HL-60 (cell line): ENCODE results near the gene VPREB3.

Experiments used
- DNase-seq, 2 experiments: peaks; one replicate each; pipeline ENCODE4 v3.0.0-alpha.2; 2010 to 2020; ENCODE audit warnings: low read depth in 1 of 2, low spot score in 1 of 2
- H3K27ac ChIP-seq: fragments of 250-450 bp; sonication (Bioruptor Pico); replicated peaks from 2 replicates; pipeline ENCODE4 v1.5.1; 2020; ENCODE audit warnings: mild to moderate bottlenecking, moderate library complexity
- H3K27me3 ChIP-seq: fragments of 250-450 bp; sonication (Bioruptor Pico); 2 replicates; pipeline ENCODE4 v1.5.1; 2021; ENCODE audit warnings: mild to moderate bottlenecking, moderate library complexity; ENCODE audit not compliant: insufficient read depth, poor library complexity, severe bottlenecking
- H3K4me3 ChIP-seq: replicated peaks from 2 replicates; pipeline ENCODE4 v1.5.1; 2011; ENCODE audit warnings: mild to moderate bottlenecking, control low read depth, low read length; ENCODE audit not compliant: insufficient read depth
- GABPA ChIP-seq: IDR thresholded peaks from 2 replicates; pipeline ENCODE4 v1.6.1; 2012; ENCODE audit warnings: low read depth
- POLR2AphosphoS5 ChIP-seq: IDR thresholded peaks from 2 replicates; pipeline ENCODE4 v1.6.1; 2012; ENCODE audit warnings: low read depth
- SPI1 ChIP-seq: IDR thresholded peaks from 2 replicates; pipeline ENCODE4 v1.6.1; 2012; ENCODE audit warnings: low read depth, mild to moderate bottlenecking, borderline replicate concordance
- TF ChIP-seq, protein P1 (sequence below): IDR thresholded peaks from one replicate; pipeline ENCODE4 v1.5.1; 2011; ENCODE audit warnings: low read length, control low read depth, inconsistent platforms; ENCODE audit not compliant: insufficient read depth
- TF ChIP-seq, protein P2 (sequence below): IDR thresholded peaks from 2 replicates; pipeline ENCODE4 v1.6.1; 2012; ENCODE audit warnings: low read depth; ENCODE audit not compliant: insufficient replicate concordance

VPREB3 gene

DNA sequence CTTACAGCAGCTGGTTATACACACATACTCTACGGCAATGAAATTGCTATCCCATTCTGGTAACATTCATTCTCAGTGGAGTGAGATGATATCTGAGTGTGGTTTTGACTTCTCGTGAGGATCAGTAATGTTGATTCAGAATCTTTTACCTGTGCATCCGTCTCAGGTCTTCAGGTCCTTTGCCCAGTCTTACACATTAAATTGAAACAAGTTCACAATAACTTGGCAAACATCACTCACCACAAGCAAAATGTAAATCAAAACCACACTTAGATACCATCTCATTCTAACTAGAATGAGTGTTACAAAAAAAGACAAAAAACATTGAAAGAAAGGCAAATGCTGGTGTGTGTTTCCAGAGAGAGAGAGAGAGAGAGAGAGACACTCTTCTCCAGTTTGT lies 49.4 kb downstream of the VPREB3 start:
- no peak for TF ChIP-seq SPI1
- DNase-seq: no peak
- Histone ChIP-seq H3K4me3 (no peak overlapping the region), H3K27ac (no peak overlapping the region), H3K27me3 (no peaks in the 10 kb centered on the region)

DNA sequence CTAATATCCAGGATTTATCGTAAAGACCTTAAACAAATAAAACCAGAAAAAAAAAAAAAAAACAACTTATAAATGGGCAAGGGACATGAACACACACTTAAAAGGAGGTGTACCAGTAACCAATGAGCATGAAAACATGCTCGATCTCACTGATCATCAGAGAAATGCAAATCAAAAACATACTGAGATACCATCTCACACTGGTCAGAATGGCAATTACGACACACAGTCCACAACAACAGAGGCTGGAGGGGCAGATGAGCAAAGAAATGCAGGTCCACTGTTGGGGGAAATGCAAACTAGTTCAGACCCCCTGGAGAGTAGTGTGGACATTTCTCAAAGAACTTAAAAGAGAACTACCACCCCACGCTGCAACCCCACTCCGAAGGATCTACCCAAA lies 50.2 kb downstream of the VPREB3 start:
- DNase-seq: no peak
- H3K4me3 ChIP-seq: no peak overlapping the region
- H3K27me3 ChIP-seq: no peaks in the 10 kb centered on the region
- H3K27ac ChIP-seq: no peak overlapping the region
- TF ChIP-seq, protein P1, sequence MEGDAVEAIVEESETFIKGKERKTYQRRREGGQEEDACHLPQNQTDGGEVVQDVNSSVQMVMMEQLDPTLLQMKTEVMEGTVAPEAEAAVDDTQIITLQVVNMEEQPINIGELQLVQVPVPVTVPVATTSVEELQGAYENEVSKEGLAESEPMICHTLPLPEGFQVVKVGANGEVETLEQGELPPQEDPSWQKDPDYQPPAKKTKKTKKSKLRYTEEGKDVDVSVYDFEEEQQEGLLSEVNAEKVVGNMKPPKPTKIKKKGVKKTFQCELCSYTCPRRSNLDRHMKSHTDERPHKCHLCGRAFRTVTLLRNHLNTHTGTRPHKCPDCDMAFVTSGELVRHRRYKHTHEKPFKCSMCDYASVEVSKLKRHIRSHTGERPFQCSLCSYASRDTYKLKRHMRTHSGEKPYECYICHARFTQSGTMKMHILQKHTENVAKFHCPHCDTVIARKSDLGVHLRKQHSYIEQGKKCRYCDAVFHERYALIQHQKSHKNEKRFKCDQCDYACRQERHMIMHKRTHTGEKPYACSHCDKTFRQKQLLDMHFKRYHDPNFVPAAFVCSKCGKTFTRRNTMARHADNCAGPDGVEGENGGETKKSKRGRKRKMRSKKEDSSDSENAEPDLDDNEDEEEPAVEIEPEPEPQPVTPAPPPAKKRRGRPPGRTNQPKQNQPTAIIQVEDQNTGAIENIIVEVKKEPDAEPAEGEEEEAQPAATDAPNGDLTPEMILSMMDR: no peak
- no peak for TF ChIP-seq POLR2AphosphoS5
- TF ChIP-seq, protein P2, sequence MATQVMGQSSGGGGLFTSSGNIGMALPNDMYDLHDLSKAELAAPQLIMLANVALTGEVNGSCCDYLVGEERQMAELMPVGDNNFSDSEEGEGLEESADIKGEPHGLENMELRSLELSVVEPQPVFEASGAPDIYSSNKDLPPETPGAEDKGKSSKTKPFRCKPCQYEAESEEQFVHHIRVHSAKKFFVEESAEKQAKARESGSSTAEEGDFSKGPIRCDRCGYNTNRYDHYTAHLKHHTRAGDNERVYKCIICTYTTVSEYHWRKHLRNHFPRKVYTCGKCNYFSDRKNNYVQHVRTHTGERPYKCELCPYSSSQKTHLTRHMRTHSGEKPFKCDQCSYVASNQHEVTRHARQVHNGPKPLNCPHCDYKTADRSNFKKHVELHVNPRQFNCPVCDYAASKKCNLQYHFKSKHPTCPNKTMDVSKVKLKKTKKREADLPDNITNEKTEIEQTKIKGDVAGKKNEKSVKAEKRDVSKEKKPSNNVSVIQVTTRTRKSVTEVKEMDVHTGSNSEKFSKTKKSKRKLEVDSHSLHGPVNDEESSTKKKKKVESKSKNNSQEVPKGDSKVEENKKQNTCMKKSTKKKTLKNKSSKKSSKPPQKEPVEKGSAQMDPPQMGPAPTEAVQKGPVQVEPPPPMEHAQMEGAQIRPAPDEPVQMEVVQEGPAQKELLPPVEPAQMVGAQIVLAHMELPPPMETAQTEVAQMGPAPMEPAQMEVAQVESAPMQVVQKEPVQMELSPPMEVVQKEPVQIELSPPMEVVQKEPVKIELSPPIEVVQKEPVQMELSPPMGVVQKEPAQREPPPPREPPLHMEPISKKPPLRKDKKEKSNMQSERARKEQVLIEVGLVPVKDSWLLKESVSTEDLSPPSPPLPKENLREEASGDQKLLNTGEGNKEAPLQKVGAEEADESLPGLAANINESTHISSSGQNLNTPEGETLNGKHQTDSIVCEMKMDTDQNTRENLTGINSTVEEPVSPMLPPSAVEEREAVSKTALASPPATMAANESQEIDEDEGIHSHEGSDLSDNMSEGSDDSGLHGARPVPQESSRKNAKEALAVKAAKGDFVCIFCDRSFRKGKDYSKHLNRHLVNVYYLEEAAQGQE: no peak
- TF ChIP-seq GABPA: no peak
- TF ChIP-seq SPI1: no peak
